ENCODE data around the gene NAT16.

- TF ChIP-seq CTCF (IDR thresholded peaks at IDR 0.05) (no peak), POLR2A (IDR thresholded peaks at IDR 0.05) (peak in 1 of 2 donors; percentile 3)
These were observed 37.5 kb upstream of the NAT16 start, which contains the start of the genes PLOD3 and ZNHIT1 for GRCh38 chr7:101217388-101218235.
